ENCODE results near the gene PXN. TPM values are rescaled to one million over a fixed set of nuclear protein-coding genes. Genes with fewer than 3 reads are reported as not detected.
A peak's percentile ranks its signal among the peaks of the same experiment; 100 is the strongest.

PXN gene
- total RNA-seq, 1 experiment from 2014 or later: 89.9 TPM

- no peak overlapping the region for H3K4me3 ChIP-seq (ENCODE audit: insufficient read depth, low read depth, low read length)
- no peak for DNase-seq
- no peaks in the 10 kb centered on the region for H3K27me3 ChIP-seq (ENCODE audit: control insufficient read depth, insufficient read depth, low read length)
- 0 out of 2 replicates have a peak, but pooled peaks cover 2% of the 10 kb centered on the region for H3K36me3 ChIP-seq (replicated peaks; ENCODE audit: control insufficient read depth, insufficient read depth, low read length)
These were observed 2.2 kb upstream of the PXN start for GRCh38 chr12:120267736-120268135.

GRCh38 chr12:120266180-120266870 lies 795 bp upstream of the PXN start:
- DNase-seq: no peak
- Histone ChIP-seq H3K4me3 (ENCODE audit: insufficient read depth, low read depth, low read length) (no peak overlapping the region), H3K27me3 (ENCODE audit: control insufficient read depth, insufficient read depth, low read length) (no peaks in the 10 kb centered on the region), H3K36me3 (replicated peaks; ENCODE audit: control insufficient read depth, insufficient read depth, low read length) (0 out of 2 replicates have a peak, but pooled peaks cover 3% of the 10 kb centered on the region)

DNA sequence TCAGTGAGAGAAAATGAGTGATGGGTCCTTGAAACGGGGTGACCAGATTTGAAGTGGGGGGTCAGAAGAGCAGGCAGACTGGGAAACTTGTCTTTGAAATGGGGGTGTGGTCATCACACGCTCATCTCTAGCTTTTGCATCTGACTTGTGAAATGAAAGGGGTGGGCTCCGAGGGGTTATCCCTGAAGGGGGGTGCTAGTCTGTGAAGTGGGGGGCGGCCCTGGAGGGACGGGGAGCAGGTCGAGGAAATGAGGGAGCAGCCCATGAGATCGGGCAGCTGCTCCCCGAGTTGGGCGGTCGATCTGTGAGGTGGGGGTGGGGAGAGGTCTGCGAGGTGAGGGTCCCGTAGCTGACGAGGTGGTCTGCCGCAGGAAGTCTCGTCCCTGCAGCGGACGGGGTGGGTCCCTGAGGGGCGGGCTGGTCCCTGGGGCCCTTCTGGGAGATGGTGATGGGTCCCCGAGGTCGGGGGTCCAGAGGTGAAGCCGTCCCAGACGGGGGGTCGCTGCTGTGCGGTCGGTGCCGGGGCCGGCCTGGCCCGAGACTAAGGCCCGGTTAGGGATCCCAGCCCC lies 542 bp downstream of the PXN start:
- DNase-seq: no peak
- Histone ChIP-seq H3K36me3 (replicated peaks; ENCODE audit: control insufficient read depth, insufficient read depth, low read length) (0 out of 2 replicates have a peak, but pooled peaks cover 3% of the 10 kb centered on the region), H3K27me3 (ENCODE audit: control insufficient read depth, insufficient read depth, low read length) (no peaks in the 10 kb centered on the region), H3K4me3 (ENCODE audit: insufficient read depth, low read depth, low read length) (peak overlapping the region; percentile 95)

DNA sequence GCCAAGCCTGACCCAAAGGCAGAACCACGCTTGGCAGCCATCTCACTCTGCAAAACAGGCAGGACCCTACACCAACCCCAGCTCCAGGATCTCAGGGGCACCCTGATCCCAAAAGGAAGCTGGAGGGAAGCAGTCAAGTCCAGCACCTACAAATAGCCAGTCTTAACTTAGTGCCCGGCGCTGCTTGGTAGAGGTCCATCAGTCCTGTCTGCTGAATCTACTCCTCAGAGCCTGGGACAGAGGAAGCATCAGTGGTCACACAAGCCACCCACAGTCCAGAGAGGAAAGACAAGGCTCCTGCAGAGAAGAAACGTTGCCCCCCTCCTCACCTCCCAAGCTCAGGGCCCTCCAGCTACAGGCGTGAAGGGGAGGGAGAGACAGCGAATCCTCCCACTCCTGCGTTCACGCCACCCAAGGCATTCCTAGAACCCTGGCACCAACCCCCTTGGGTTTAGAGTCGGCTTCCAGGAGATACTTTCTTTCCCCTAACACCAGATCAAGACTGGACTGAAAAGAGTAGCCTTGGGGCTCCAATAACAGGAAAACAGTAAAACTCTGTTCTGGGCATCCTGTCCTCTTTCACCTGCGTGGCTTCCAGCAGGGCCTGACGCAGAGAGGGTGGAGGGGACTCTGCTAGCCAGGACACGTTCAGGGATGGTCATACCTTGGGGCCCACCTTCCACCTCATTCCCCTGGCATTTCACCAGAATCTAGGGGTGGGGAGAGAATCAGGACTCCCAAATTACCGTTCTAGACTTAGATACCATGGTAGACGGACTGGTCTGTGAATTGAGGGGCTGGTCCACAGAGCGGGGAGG lies 1.2 kb downstream of the PXN start:
- Histone ChIP-seq H3K36me3 (replicated peaks; ENCODE audit: control insufficient read depth, insufficient read depth, low read length) (0 out of 2 replicates have a peak, but pooled peaks cover 3% of the 10 kb centered on the region), H3K4me3 (ENCODE audit: insufficient read depth, low read depth, low read length) (peak overlapping the region; percentile 95), H3K27me3 (ENCODE audit: control insufficient read depth, insufficient read depth, low read length) (no peaks in the 10 kb centered on the region)
- DNase-seq: no peak

DNA sequence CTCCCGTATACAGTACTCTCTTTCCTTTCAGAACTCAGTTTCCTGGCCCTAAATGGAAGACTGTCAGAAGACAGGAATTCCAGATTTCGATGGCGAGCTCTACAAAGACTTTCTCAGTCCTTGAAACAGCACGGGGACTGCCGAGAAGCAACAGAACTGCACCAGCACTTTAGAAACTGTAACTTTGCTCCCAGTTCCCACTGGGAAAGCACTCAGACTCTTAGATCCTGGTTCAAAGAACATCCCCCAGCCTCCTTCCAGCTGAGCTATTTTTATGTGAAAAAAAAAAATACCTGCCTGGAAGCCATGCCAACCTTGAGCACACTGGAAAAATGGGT lies 1.8 kb downstream of the PXN start:
- Histone ChIP-seq H3K36me3 (replicated peaks; ENCODE audit: control insufficient read depth, insufficient read depth, low read length) (0 out of 2 replicates have a peak, but pooled peaks cover 3% of the 10 kb centered on the region), H3K4me3 (ENCODE audit: insufficient read depth, low read depth, low read length) (no peak overlapping the region)

GRCh38 chr12:120262852-120263747 lies 2.4 kb downstream of the PXN start:
- no peaks in the 10 kb centered on the region for H3K27me3 ChIP-seq (ENCODE audit: control insufficient read depth, insufficient read depth, low read length)
- no peak for DNase-seq
- 0 out of 2 replicates have a peak, but pooled peaks cover 3% of the 10 kb centered on the region for H3K36me3 ChIP-seq (replicated peaks; ENCODE audit: control insufficient read depth, insufficient read depth, low read length)
- no peak overlapping the region for H3K4me3 ChIP-seq (ENCODE audit: insufficient read depth, low read depth, low read length)

More for the DNA sequence above, 1.8 kb downstream of the PXN start:
- no peak for DNase-seq
- no peaks in the 10 kb centered on the region for H3K27me3 ChIP-seq (ENCODE audit: control insufficient read depth, insufficient read depth, low read length)

DNA sequence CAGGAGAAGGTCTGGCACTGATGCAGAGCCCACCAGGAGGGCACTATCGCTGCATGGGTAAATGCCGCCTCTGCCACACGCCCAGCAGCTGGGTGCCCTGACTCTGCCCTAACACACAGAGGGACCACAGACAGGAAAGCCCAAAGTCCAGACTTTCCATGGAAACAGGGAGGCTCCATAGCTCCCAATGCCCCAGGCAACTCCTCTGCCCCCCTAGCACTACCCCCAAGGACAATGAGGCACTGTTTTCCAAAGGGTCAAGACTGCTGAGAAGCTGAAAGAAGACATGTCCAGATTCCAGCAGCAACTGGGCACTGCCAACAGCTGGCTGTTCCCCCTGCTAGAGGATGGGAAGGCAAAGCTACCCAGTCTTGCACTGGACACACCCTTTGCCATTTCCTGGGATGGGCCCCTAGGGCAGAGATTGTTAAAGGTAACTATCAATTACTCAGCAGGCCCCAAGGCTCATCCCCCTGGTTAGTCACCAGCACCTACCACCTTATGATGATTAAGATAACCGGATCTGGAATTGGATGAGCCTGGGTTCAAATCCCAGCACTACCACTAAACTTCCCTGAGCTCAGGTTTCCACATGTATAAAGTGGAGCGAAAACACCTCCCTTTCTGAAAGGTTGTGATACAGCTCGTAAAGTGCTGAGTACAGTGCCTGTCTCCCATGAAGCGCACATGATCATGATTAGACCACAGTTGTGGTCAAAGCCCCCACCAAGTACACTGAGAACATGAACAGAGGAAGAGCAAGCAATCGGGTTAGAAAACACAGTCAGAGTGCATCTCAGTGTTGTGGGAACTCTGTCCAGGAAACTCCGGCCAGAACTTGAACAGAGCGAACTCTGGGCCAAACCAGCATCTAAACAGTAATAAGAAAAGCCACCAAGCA lies 3.3 kb downstream of the PXN start:
- Histone ChIP-seq H3K36me3 (replicated peaks; ENCODE audit: control insufficient read depth, insufficient read depth, low read length) (0 out of 2 replicates have a peak, but pooled peaks cover 3% of the 10 kb centered on the region), H3K27me3 (ENCODE audit: control insufficient read depth, insufficient read depth, low read length) (no peaks in the 10 kb centered on the region), H3K4me3 (ENCODE audit: insufficient read depth, low read depth, low read length) (no peak overlapping the region)
- no peak for DNase-seq

GRCh38 chr12:120260607-120261006 lies 4.9 kb downstream of the PXN start:
- Histone ChIP-seq H3K27me3 (ENCODE audit: control insufficient read depth, insufficient read depth, low read length) (no peaks in the 10 kb centered on the region), H3K4me3 (ENCODE audit: insufficient read depth, low read depth, low read length) (no peak overlapping the region), H3K36me3 (replicated peaks; ENCODE audit: control insufficient read depth, insufficient read depth, low read length) (0 out of 2 replicates have a peak, but pooled peaks cover 3% of the 10 kb centered on the region)
- DNase-seq: no peak

DNA sequence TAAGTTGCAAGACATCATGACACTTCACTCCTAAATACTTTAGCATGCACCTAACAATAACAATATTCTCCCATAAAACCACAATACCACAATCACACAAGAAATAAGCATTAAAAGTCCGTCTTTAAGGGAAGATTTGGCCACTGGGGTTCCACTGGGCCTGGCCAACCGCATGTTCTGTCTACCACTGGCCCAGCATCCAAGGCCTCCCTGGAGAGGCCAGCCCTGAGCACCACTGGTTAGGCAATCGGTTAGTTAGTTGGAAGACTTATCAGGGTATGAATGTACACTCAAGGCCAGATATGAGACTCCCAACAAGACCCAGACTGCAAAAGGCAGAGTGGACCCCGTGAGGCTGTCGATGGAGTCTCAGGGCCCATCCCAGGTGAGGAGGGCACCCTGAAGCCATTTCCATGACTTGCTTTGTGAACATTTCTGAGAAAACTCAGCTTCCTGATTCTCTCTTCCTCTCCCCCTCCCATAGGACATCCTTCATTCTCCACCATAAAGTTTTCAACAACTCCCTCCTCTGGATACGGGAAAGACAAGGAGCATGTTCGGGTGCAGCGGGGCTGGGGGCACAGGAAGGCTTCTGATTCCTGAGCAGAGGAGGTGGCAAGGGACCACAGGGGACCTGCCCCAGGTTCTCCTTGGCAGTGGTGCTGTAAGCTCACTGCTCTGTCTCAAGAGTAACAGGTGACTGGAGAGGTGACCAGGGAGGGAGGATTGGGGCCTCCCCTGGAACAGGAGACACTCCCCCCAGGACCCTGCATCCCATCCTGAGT lies 5.9 kb downstream of the PXN start:
- Histone ChIP-seq H3K4me3 (ENCODE audit: insufficient read depth, low read depth, low read length) (no peak overlapping the region), H3K36me3 (replicated peaks; ENCODE audit: control insufficient read depth, insufficient read depth, low read length) (0 out of 2 replicates have a peak, but pooled peaks cover 3% of the 10 kb centered on the region), H3K27me3 (ENCODE audit: control insufficient read depth, insufficient read depth, low read length) (no peaks in the 10 kb centered on the region)
- DNase-seq: no peak

GRCh38 chr12:120258323-120258896 lies 7.1 kb downstream of the PXN start:
- no peak overlapping the region for H3K4me3 ChIP-seq (ENCODE audit: insufficient read depth, low read depth, low read length)
- no peaks in the 10 kb centered on the region for H3K27me3 ChIP-seq (ENCODE audit: control insufficient read depth, insufficient read depth, low read length)
- H3K36me3 ChIP-seq (replicated peaks; ENCODE audit: control insufficient read depth, insufficient read depth, low read length): 0 out of 2 replicates have a peak, but pooled peaks cover 3% of the 10 kb centered on the region
- no peak for DNase-seq

DNA sequence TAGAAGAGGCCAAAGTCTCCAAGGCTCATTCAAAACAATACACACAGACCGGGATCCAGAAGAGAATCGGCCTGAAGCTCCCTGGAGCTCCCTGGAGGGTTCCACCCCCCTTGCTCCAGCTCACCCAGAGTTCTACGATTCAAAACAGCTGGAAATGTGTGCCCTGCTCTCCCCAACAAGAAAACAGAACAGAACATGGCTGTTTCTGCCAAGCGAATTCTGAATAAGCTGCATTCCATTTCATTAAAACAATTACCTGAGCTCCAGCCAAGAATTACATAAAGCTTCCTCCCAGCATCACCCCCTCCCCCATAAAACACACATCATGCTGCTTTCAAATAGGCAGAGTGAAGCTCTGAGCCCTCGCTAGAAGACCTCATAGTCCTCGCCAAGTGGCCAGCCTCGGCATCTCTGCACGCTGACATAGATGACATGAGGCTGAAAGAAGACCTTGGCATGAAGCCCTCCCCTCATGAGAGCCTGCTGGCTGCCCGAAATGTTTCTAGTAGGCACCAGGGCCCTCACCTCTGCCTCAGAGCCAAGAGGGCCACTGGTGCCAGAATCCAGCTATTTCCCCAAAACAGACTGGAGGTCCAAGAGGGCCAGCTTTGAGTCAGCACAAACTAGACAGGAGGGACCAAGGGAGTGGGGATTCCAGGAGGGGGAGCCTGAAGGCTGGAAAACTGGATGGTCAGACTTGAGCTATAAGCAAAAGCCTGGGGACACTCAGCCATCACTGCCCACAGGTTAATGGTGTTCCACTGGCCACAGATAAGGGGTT lies 8.3 kb downstream of the PXN start:
- no peak overlapping the region for H3K4me3 ChIP-seq (ENCODE audit: insufficient read depth, low read depth, low read length)
- 0 out of 2 replicates have a peak, but pooled peaks cover 1% of the 10 kb centered on the region for H3K36me3 ChIP-seq (replicated peaks; ENCODE audit: control insufficient read depth, insufficient read depth, low read length)
- peak; percentile 57 for DNase-seq
- H3K27me3 ChIP-seq (ENCODE audit: control insufficient read depth, insufficient read depth, low read length): no peaks in the 10 kb centered on the region

DNA sequence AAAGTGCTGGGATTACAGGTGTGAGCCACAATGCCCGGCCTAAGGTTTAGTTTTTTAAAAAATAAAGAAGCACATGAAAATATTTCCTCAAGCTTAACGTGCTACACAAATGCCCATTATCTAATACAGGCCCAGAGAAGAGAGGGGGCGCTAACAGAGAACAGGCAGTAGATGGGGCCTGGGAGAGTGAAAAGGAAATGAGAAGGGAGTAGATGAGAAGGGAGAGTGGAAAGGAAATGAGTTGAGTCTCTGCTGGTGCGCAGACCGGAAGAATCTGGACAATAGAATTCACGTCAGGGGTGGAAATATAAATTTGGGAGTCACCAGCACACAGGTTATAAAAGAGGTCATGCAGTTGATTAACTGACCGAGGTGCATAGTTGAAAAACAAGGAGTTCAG lies 10.7 kb downstream of the PXN start:
- Histone ChIP-seq H3K4me3 (ENCODE audit: insufficient read depth, low read depth, low read length) (no peak overlapping the region), H3K27me3 (ENCODE audit: control insufficient read depth, insufficient read depth, low read length) (no peaks in the 10 kb centered on the region), H3K36me3 (replicated peaks; ENCODE audit: control insufficient read depth, insufficient read depth, low read length) (no peaks in the 10 kb centered on the region; the same call in 1 of the 2 replicates)
- DNase-seq: no peak
